Measurements from ENCODE around the gene ENPEP. TPM values are rescaled to one million over a fixed set of nuclear protein-coding genes. Genes with fewer than 3 reads are reported as not detected.
A peak's percentile ranks its signal among the peaks of the same experiment; 100 is the strongest.
"Not testable (repeated sequence)": the region's sequence is repeated elsewhere in the genome, so short reads cannot be mapped to it uniquely, and the experiment has no call there.

ENPEP gene
- total RNA-seq, 1 experiment from 2014 or later, result 0.17 TPM

- no peak for DNase-seq (ENCODE audit: low read depth)
Observed at GRCh38 chr4:110485452-110485851, 9.5 kb downstream of the ENPEP start.

- no peak for DNase-seq (ENCODE audit: low read depth)
Observed at GRCh38 chr4:110486256-110486655, 10.3 kb downstream of the ENPEP start.

DNA sequence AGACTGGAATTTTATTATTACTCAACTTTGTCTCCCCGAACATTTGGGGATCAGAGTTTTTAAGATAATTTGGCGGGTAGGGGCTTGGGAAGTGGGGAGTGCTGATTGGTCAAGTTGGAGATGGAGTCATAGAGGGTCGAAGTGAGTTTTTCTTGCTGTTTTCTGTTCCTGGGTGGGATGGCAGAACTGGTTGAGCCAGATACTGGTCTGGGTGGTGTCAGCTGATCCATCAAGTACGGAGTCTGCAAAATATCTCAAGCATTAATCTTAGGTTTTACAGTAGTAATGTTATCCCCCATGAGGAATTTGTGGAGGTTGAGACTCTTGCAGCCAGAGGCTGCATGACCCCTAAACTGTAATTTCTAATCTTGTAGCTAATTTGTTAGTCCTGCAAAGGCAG, 10.9 kb downstream of the ENPEP start:
- DNase-seq (ENCODE audit: low read depth), result not testable (repeated sequence)

- DNase-seq (ENCODE audit: low read depth), result peak; percentile 38
Observed at GRCh38 chr4:110487873-110488272, 11.9 kb downstream of the ENPEP start.

DNA sequence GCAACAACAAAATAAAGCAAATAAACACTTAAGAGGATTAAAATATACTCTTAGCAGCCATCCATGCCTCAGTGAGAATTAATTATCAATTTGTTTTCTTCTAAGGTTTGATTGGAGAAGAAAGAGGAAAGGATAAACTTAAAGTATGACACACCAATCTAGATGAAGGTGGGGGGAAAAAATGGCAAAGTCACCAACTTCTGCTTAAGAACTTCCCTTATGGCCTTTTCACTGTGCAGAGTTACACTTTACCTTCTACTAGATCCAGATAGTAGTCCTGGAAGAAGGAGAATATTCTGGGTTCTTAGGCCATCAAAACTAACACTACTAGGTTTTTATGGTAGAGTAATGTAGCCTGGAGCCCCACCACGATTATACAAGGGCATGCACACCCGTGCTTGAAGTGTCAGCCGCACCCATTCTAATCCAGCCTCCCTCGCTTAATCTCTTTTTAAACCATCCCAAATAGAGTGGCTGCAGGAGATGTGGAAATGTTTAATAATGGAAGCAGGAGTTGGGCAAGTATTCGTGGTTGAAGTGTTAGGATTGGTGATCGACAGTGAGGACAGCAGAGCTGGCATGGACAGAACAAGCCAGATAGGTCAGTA, 14.1 kb downstream of the ENPEP start:
- no peak for DNase-seq (ENCODE audit: low read depth)

- no peak for DNase-seq (ENCODE audit: low read depth)
Observed at GRCh38 chr4:110492522-110492921, 16.6 kb downstream of the ENPEP start.

DNA sequence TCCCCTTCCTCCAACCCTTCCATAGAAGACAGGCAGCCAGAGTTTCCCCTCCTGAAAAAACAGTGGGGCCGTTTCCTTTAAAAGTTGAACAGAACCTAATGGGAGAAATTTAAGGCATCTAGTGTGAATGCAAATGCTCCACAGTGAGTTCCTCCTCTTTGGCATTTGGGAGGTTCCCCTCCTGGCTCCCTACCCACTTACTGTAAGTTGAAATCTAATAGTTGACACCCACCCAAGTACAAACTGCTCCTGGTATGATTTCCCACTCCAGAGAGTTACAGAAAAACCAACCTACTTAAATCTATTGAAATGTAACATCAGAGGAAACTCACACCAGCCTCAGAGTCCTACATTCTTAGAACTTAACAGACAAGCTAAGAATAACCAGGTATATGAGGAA, 17.6 kb downstream of the ENPEP start:
- no peak for DNase-seq (ENCODE audit: low read depth)

- DNase-seq (ENCODE audit: low read depth), result no peak
Observed at GRCh38 chr4:110498420-110498819, 22.5 kb downstream of the ENPEP start.

DNA sequence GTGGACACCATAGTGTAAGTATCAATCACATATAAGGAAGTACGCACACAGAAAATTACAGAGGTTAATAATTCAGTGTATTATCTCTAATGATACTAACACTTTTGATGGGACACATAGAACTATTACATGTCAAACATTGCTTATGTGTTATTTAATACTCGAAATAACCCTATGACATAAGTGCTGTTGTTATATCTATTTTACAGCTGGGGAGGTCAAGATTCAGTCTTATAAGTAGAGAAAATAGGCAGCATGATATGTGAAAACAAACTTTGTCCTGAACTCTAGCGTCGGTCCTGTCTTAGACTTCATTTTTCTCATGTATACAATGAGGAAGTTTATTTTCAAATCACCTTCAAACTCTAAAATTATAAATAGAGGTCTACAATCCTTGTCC, 23.2 kb downstream of the ENPEP start:
- no peak for DNase-seq (ENCODE audit: low read depth)

DNA sequence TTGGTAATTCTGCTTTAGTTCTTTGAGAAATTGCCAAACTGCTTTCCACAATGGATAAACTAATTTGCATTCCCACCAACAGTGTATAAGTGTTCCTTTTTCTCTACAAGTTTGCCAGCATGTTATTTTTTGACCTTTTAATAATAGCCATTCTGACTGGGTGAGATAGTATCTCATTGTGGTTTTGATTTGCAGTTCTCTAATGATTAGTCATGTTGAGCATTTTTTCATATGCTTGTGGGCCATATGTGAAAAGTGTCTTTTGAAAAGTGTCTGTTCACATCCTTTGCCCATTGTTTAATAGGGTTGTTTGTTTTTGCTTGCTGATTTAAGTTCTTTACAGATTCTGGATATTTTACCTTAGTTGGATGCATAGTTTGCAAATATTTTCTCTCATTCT, 25.9 kb downstream of the ENPEP start:
- peak; percentile 52 for DNase-seq (ENCODE audit: low read depth)

DNA sequence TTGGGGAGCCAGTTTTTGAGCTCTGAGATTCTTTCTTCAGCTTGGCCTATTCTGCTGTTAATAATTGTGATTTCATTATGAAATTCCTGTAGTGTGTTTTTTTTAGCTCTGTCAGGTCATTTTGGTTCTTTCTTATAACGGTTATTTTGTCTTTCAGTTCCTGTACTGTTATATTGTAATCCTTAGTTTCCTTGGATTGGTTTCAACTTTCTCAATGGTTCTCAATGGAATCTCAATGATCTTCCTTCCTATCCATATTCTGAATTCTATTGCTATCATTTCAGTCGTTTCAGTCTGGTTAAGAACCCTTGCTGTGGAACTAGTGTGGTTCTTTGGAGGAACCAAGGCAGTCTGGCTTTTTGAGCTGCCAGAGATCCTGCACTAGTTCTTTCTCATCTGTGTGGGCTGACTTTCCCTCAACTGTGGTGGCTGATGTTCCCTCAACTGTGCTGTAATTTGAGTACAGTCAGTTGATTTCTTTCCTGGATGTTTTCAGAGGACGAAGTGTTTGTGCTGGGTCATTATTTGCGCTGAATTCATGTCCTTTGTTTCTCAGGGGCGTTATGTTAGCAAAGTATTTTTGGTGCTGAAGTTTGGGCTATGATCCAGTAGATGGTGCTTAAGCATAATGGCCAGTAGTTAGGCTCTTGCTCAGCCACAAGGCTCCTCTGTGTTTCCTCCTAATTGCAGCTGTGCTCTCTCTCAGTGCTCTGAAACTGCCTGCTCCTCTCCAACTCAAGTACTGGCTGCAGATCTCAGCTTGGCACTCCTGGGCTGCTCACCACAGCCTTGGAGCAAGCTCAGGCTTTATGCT, 27.5 kb downstream of the ENPEP start:
- peak; percentile 64 for DNase-seq (ENCODE audit: low read depth)

- no peak for DNase-seq (ENCODE audit: low read depth)
Observed at GRCh38 chr4:110504084-110504435, 28.1 kb downstream of the ENPEP start.

DNA sequence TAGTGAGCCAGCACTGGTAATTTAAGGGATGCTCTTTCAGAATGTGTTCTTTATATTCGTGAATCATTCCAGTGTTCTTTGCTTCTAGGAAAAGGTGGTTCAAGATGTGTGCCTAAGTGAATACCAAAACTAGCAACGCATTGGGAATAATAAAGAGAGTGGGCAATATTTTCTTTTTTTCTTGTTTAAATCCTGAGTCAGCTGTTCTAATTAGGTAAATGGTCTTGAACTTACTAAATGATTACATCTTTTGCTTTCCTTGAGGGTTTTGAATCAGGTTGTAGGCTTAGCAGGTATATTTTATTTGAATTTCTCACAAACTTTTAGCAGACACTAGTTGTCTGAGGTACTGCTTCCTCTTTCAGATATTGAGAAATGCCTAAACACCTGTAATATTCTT, 29.5 kb downstream of the ENPEP start:
- no peak for DNase-seq (ENCODE audit: low read depth)

DNA sequence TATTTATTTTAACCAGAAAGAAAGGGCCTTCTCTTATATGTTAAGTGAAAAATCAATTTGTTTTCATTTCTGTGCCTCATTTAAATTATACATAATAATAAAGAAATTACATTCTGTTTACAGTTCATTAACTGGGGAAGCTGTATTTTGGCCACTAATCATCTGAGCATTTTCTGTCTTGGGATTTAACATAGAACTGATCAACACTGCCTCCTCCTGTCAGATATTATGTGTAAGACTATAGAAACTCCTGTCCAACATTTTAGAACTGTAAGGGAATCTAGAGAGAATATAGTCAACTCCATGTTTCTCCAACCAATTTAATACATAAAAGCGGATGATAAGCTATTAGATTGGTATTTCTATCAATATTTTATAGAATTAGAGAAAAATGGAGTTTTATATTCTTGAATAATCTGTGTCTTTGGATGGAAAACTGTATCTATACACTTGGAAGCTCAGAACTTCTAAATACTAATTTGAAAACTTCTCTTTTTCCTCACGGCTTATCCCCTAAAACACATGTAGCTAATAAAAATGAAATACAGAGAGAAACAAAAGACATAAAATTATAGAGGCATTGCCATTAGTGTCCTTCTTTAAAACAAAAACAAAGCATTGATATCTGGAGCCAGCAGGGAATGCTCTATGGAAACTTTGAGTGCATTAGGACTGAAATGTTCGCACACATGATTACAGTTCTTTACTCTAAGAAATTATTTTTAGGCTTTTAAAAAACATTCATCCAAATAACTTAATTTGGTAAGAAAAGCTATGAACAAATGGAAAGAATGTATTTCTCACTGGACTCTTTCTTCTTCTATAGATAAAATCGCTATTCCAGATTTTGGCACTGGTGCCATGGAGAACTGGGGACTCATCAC, 33.1 kb downstream of the ENPEP start:
- DNase-seq (ENCODE audit: low read depth), result peak; percentile 34

DNA sequence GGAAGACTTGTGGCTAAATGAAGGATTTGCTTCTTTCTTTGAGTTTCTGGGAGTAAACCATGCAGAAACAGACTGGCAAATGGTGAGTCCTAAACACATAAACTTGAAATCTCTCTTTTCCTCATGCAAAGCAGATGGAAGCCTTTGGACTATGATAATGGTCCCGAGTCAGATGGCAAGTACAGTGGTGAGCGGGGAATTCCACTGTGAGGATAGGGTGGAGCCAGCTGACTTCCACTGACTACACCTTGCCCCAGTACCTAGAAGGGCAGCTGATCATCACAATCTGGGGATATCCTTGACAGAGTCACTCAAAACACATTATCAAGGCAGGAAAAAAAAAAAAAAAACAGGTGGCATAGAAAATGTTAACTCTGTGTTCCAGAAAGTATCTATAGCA, 34.3 kb downstream of the ENPEP start:
- DNase-seq (ENCODE audit: low read depth), result no peak

GRCh38 chr4:110510955-110511544, 35.1 kb downstream of the ENPEP start:
- peak; percentile 65 for DNase-seq (ENCODE audit: low read depth)

GRCh38 chr4:110512901-110513300, 36.9 kb downstream of the ENPEP start:
- DNase-seq (ENCODE audit: low read depth), result no peak

DNA sequence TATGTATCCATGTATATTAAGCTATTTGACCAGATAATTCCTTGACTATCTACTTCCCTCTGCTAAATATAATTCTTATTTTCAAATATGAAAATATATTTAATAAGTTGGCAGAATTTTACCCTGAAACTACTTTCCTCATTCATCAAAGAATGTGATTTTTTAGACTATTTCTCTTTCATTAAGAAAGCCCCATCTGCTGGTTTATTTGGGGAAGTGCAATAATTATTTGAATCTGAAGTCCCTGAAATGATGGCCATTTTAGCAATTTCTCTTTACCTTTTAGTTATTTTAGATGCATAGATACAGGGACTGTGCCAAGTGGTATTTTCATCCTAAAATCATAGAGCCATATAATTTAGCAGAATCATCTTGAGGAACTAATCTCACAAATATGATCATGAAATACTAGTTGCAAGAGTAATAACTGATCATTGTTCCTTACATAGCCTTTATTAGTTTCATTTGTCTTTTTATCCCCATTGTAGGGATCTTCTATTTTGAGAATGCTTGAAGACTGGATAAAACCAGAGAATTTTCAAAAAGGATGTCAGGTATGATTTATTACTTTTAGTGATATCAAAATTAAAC, 39.0 kb downstream of the ENPEP start:
- peak; percentile 57 for DNase-seq (ENCODE audit: low read depth)

- peak; percentile 61 for DNase-seq (ENCODE audit: low read depth)
Observed at GRCh38 chr4:110515676-110516075, 39.7 kb downstream of the ENPEP start.

GRCh38 chr4:110516106-110516922, 40.4 kb downstream of the ENPEP start:
- peak; percentile 80 for DNase-seq (ENCODE audit: low read depth)

Measured in LHCN-M2 (cell line).